H1 (cell line): ENCODE results near the gene ZNF775. TPM values are rescaled to one million over a fixed set of nuclear protein-coding genes. Genes with fewer than 3 reads are reported as not detected.

Experiments used
- CTCF ChIA-PET: fragments of 300-600 bp; sonication (Branson Sonifier 250); formaldehyde crosslinking; loops from one replicate; lab custom pipeline; 2021; ENCODE audit not compliant: partially characterized antibody; lab: Charles Lee
- POLR2A ChIA-PET: fragments of 300-600 bp; sonication (Branson Sonifier 250); formaldehyde crosslinking; loops from one replicate; lab custom pipeline; 2021; ENCODE audit warnings: inconsistent platforms; ENCODE audit not compliant: partially characterized antibody; lab: Charles Lee
- DNase-seq, 2 experiments: peaks; one replicate each; pipeline versions ENCODE4 v3.0.0 to v3.0.0-alpha.2; 2010 to 2022; ENCODE audit warnings: low spot score in 2 of 2, low read depth in 1 of 2, mixed read lengths in 1 of 2
- FAIRE-seq: peaks from 2 replicates; lab custom pipeline; 2011; peaks lifted over from hg19 to GRCh38; lab: Jason Lieb, UNC
- H2AFZ ChIP-seq: 2 replicates; pipeline ENCODE4 v1.8.1; 2012; ENCODE audit warnings: low read length, inconsistent platforms
- H2AK5ac ChIP-seq: 2 replicates; pipeline ENCODE4 v1.6.1; 2013; ENCODE audit warnings: low read depth, low read length
- H2BK120ac ChIP-seq: replicated peaks from 2 replicates; pipeline ENCODE3; 2013; ENCODE audit warnings: low read depth, low read length, inconsistent platforms
- H2BK12ac ChIP-seq: 2 replicates; pipeline ENCODE4 v1.6.1; 2013; ENCODE audit warnings: low read depth, low read length
- H2BK15ac ChIP-seq: 2 replicates; pipeline ENCODE4 v1.6.1; 2013; ENCODE audit warnings: low read length
- H2BK20ac ChIP-seq: 2 replicates; pipeline ENCODE4 v1.6.1; 2013; ENCODE audit warnings: low read length
- H2BK5ac ChIP-seq: 2 replicates; pipeline ENCODE4 v1.6.1; 2013; ENCODE audit warnings: low read depth, low read length
- H3K14ac ChIP-seq: 2 replicates; pipeline ENCODE4 v1.6.1; 2013; ENCODE audit warnings: inconsistent platforms; ENCODE audit not compliant: insufficient read length
- H3K18ac ChIP-seq: 2 replicates; pipeline ENCODE4 v1.6.1; 2013; ENCODE audit warnings: low read length; ENCODE audit errors: extremely low read depth
- H3K23ac ChIP-seq: 2 replicates; pipeline ENCODE4 v1.6.1; 2013; ENCODE audit warnings: inconsistent platforms; ENCODE audit not compliant: insufficient read length
- H3K23me2 ChIP-seq: 2 replicates; pipeline ENCODE4 v1.6.1; 2013; ENCODE audit warnings: low read depth, low read length
- H3K27ac ChIP-seq: 2 replicates; pipeline ENCODE4 v1.6.1; 2011; ENCODE audit warnings: low read depth, low read length, inconsistent platforms
- H3K27me3 ChIP-seq, 4 experiments: replicated peaks in 1 of 4; 1 replicate in 1 of 4; 2 replicates in 3 of 4; pipeline versions ENCODE4 v1.6.1 to v1.8.1; 2011 to 2013; ENCODE audit warnings: low read length in 3 of 4, mild to moderate bottlenecking in 3 of 4, inconsistent platforms in 2 of 4, mixed read lengths in 2 of 4, moderate library complexity in 1 of 4; ENCODE audit not compliant: control insufficient read depth in 3 of 4, insufficient read depth in 3 of 4; ENCODE audit errors: extremely low read depth in 1 of 4
- H3K36me3 ChIP-seq, 4 experiments: 2 replicates each; pipeline versions ENCODE4 v1.6.1 to v1.8.1; 2011 to 2013; ENCODE audit warnings: mild to moderate bottlenecking in 4 of 4, low read length in 3 of 4, moderate library complexity in 2 of 4, control low read depth in 1 of 4, inconsistent platforms in 1 of 4; ENCODE audit not compliant: insufficient read depth in 4 of 4, control insufficient read depth in 2 of 4
- H3K4ac ChIP-seq: replicated peaks from 2 replicates; pipeline ENCODE3; 2013; ENCODE audit warnings: low read length, low read depth, mixed read lengths, inconsistent platforms; ENCODE audit not compliant: insufficient read length
- H3K4me1 ChIP-seq, 4 experiments: replicated peaks in 1 of 4; 1 replicate in 1 of 4; 2 replicates in 3 of 4; pipeline versions ENCODE4 v1.6.1 to v1.8.1; 2011 to 2013; ENCODE audit warnings: low read length in 3 of 4, inconsistent platforms in 2 of 4, mixed read lengths in 1 of 4; ENCODE audit not compliant: insufficient read depth in 4 of 4, control insufficient read depth in 3 of 4
- H3K4me2 ChIP-seq, 2 experiments: 2 replicates each; pipeline versions ENCODE4 v1.6.1 to v1.8.1; 2011 to 2013; ENCODE audit warnings: low read depth in 2 of 2, low read length in 2 of 2, control low read depth in 1 of 2, inconsistent platforms in 1 of 2, mild to moderate bottlenecking in 1 of 2; ENCODE audit not compliant: insufficient read depth in 1 of 2
- H3K4me3 ChIP-seq, 4 experiments: fragments of 200-600, 300-600 bp in 1 of 4; sonication (generic), shearing (Covaris generic), sonication (Bioruptor Twin) in 1 of 4; 2 replicates each; pipeline versions ENCODE4 v1.5.1 to v1.8.1; 2011 to 2016; ENCODE audit warnings: low read length in 4 of 4, low read depth in 3 of 4, control low read depth in 2 of 4, inconsistent platforms in 2 of 4, mild to moderate bottlenecking in 2 of 4, mixed read lengths in 1 of 4, moderate library complexity in 1 of 4; ENCODE audit not compliant: insufficient read depth in 2 of 4; ENCODE audit errors: extremely low read depth in 1 of 4
- H3K56ac ChIP-seq: replicated peaks from 2 replicates; pipeline ENCODE3; 2013; ENCODE audit warnings: low read depth, mild to moderate bottlenecking, mixed read lengths, low read length, inconsistent platforms; ENCODE audit not compliant: insufficient read length
- H3K79me1 ChIP-seq: 2 replicates; pipeline ENCODE4 v1.6.1; 2013; ENCODE audit warnings: low read depth, low read length, control low read depth
- H3K79me2 ChIP-seq, 2 experiments: 2 replicates each; pipeline versions ENCODE4 v1.6.1 to v1.8.1; 2012 to 2013; ENCODE audit warnings: low read length in 2 of 2, mild to moderate bottlenecking in 2 of 2, inconsistent platforms in 1 of 2; ENCODE audit not compliant: insufficient read depth in 2 of 2, control insufficient read depth in 1 of 2
- H3K9ac ChIP-seq, 4 experiments: replicated peaks in 1 of 4; 1 replicate in 1 of 4; 2 replicates in 3 of 4; pipeline versions ENCODE4 v1.6.1 to v1.8.1; 2011 to 2013; ENCODE audit warnings: low read depth in 3 of 4, low read length in 3 of 4, control low read depth in 2 of 4, mild to moderate bottlenecking in 2 of 4, moderate library complexity in 2 of 4, inconsistent platforms in 1 of 4; ENCODE audit errors: extremely low read depth in 1 of 4
- H3K9me3 ChIP-seq, 2 experiments: 2 replicates each; pipeline versions ENCODE4 v1.6.1 to v1.8.1; 2012 to 2013; ENCODE audit warnings: mild to moderate bottlenecking in 2 of 2, moderate library complexity in 2 of 2, control low read depth in 1 of 2, inconsistent platforms in 1 of 2, low read depth in 1 of 2, low read length in 1 of 2, mixed read lengths in 1 of 2; ENCODE audit not compliant: insufficient read depth in 2 of 2
- H4K20me1 ChIP-seq, 2 experiments: replicated peaks in 1 of 2; 2 replicates each; pipeline versions ENCODE3 to v1.8.1; 2011 to 2013; ENCODE audit warnings: inconsistent platforms in 2 of 2, low read length in 2 of 2, mild to moderate bottlenecking in 1 of 2; ENCODE audit not compliant: insufficient read depth in 2 of 2, control insufficient read depth in 1 of 2
- H4K5ac ChIP-seq: 2 replicates; pipeline ENCODE4 v1.6.1; 2013; ENCODE audit warnings: low read length, low read depth, mixed read lengths, inconsistent platforms; ENCODE audit not compliant: insufficient read length
- H4K8ac ChIP-seq: 2 replicates; pipeline ENCODE4 v1.8.0; 2013; ENCODE audit warnings: mild to moderate bottlenecking, moderate library complexity, low read length, inconsistent platforms; ENCODE audit not compliant: insufficient read depth; ENCODE audit errors: extremely low read depth
- H4K91ac ChIP-seq: replicated peaks from 2 replicates; pipeline ENCODE3; 2013; ENCODE audit warnings: low read length, mixed read lengths, inconsistent platforms; ENCODE audit not compliant: insufficient read length
- CHD2 ChIP-seq: IDR thresholded peaks from 2 replicates; pipeline ENCODE4 v1.6.1; 2012; ENCODE audit warnings: low read length, improper control_type of control experiment
- FOSL1 ChIP-seq: IDR thresholded peaks from 2 replicates; pipeline ENCODE4 v1.6.1; 2011; ENCODE audit warnings: mild to moderate bottlenecking, low read depth, low read length, moderate library complexity; ENCODE audit not compliant: insufficient read depth
- RXRA ChIP-seq: IDR thresholded peaks from 2 replicates; pipeline ENCODE4 v1.6.1; 2011; ENCODE audit warnings: low read depth, mild to moderate bottlenecking, low read length, moderate library complexity; ENCODE audit not compliant: insufficient read depth
- SP2 ChIP-seq: IDR thresholded peaks from 2 replicates; pipeline ENCODE4 v1.6.1; 2012; ENCODE audit warnings: mild to moderate bottlenecking, low read length, inconsistent platforms
- SRF ChIP-seq: IDR thresholded peaks from 2 replicates; pipeline ENCODE4 v1.6.1; 2011; ENCODE audit warnings: mild to moderate bottlenecking, low read depth, low read length, moderate library complexity
- WGBS, 2 experiments: shearing (Covaris generic) in 1 of 2; methylation state at CpG; one replicate each; pipeline versions ENCODE4 v1.1.6 to v1.1.7; 2013 to 2015; ENCODE audit warnings: low lambda C conversion rate in 2 of 2, mixed read lengths in 2 of 2, inconsistent platforms in 1 of 2, low coverage in 1 of 2, missing lambda C conversion rate in 1 of 2; ENCODE audit not compliant: insufficient replicate concordance in 2 of 2, insufficient coverage in 1 of 2, insufficient read length in 1 of 2; ENCODE audit errors: extremely low coverage in 1 of 2, missing lambda C conversion rate in 1 of 2; 5-methylcytosine and 5-hydroxymethylcytosine counted together
- polyA plus RNA-seq, 7 experiments: library from polyadenylated mRNA; depleted of rRNA in 3 of 7; stranded (reverse) in 5 of 7; unstranded in 2 of 7; fragments of >200 nt in 5 of 7; fragments of 200-250 nt in 2 of 7; gene quantifications; 1 replicate in 5 of 7; 2 replicates in 1 of 7; 4 replicates in 1 of 7; pipeline versions ENCODE4 v1.2.1 to v1.2.3, GENCODE V29; 2011 to 2013; ENCODE audit warnings: missing spikeins in 2 of 7, mixed read lengths in 2 of 7
- total RNA-seq: library from RNA; stranded (reverse); fragmentation: NEBNext Ultra II Directional; extraction: Animal tissue kit (Norgen Biotek cat#: 25700); gene quantifications from 2 replicates; pipeline ENCODE4 v1.2.1, GENCODE V29; 2021

ZNF775 gene
- total and polyA plus RNA-seq, 2 of the 8 experiments (the other 6 are each of a cell fraction or from before 2014, with no cell fraction given), result 13.6 to 21.5 TPM

DNA sequence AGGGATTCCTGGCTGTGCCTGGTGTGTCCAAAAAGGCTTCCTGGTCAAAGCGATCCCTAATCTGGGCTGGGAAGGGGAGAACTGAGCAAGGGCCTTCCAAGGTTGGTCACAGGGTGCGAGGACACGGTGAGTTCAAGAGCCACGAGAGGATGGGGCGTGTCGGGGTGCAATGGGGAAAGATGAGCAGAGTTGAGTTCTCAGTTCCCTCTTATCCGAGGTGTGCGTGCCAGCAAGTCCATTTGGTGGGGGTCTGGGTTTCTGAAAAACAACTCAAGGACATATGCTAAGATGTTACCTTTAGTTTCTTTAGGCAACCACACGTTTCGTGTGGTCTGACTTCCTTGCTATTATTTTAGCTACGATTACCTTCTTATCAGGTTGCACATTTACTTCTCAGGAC lies 1.3 kb downstream of the ZNF775 start:
- peak overlapping the region; percentile 94 for H3K4me2 ChIP-seq
- H3K56ac ChIP-seq, result no peak overlapping the region
- H3K14ac ChIP-seq, result no peak overlapping the region
- no peak overlapping the region for H3K23ac ChIP-seq
- peak overlapping the region; percentile 88 to 96 (median 90); a peak in 7 of 8 replicates for H3K4me3 ChIP-seq
- no peaks in the 10 kb centered on the region for H3K27me3 ChIP-seq
- peaks cover 0 to 52% of the 10 kb centered on the region in 2 experiments for H3K79me2 ChIP-seq
- H3K9me3 ChIP-seq, result no peaks in the 10 kb centered on the region
- peaks cover 27 to 58% (median 39%) of the 10 kb centered on the region in 4 experiments for H3K4me1 ChIP-seq
- no peak for FAIRE-seq
- H3K79me1 ChIP-seq, result peaks cover 15% of the 10 kb centered on the region
- no peak overlapping the region for H2AFZ ChIP-seq
- no peak overlapping the region for H3K27ac ChIP-seq
- no peak overlapping the region for H2BK120ac ChIP-seq
- H2AK5ac ChIP-seq, result no peak overlapping the region
- no peak overlapping the region for H3K4ac ChIP-seq
- no peak overlapping the region for H2BK20ac ChIP-seq
- H2BK5ac ChIP-seq, result peak overlapping the region; percentile 93; the same call in 1 of the 2 replicates
- H3K23me2 ChIP-seq, result peaks cover 11% of the 10 kb centered on the region
- no peak overlapping the region for H4K8ac ChIP-seq
- H4K91ac ChIP-seq, result no peak overlapping the region
- DNase-seq, result no peak
- H3K18ac ChIP-seq, result peak overlapping the region; percentile 41; the same call in 1 of the 2 replicates
- POLR2A ChIA-PET, result interaction anchor here (0.8 to 1.9 kb wide), 11 partner anchors 9 to 45 kb away, joined by 3 to 30 read pairs (median 4); partner anchors contain the start of gene REPIN1
- 77% methylated on average over 11 of the region's 11 CpGs; no CpG with 5 or more reads in 1 of the 2 experiments for WGBS, 2 experiments
- H2BK15ac ChIP-seq, result peak overlapping the region; percentile 14; the same call in 1 of the 2 replicates
- 0 out of 2 replicates have a peak overlapping the region, but pooled peaks have one; percentile 86 for H2BK12ac ChIP-seq
- CTCF ChIA-PET, result interaction anchor here (0.6 to 1.5 kb wide), 7 partner anchors 11 to 101 kb away, joined by 3 to 4 read pairs (median 4); a partner anchor contains a TSS
- no peak overlapping the region; a peak in 1 of 7 replicates for H3K9ac ChIP-seq
- H3K36me3 ChIP-seq, result peaks cover 0 to 10% (median 0%) of the 10 kb centered on the region in 4 experiments; a peak in 2 of 8 replicates
- no peaks in the 10 kb centered on the region for H4K20me1 ChIP-seq
- H4K5ac ChIP-seq, result peak overlapping the region; percentile 10
- no peak for TF ChIP-seq SRF
- TF ChIP-seq FOSL1, result no peak
- no peak for TF ChIP-seq CHD2
- no peak for TF ChIP-seq SP2
- no peak for TF ChIP-seq RXRA
